Stimulated activated CD4-positive, alpha-beta T cell treated with anti-CD3 and anti-CD28 coated beads, Interleukin-1b, Interleukin-23, amount 100 ng/mL, for 1 hour (primary cell): ENCODE data around the gene ADGRL3.

Experiments used
- DNase-seq, 2 donors: peaks; one replicate each; pipeline ENCODE4 v3.0.0-alpha.2; 2020; ENCODE audit warnings: low read depth in 2 of 2

ADGRL3 gene

DNA sequence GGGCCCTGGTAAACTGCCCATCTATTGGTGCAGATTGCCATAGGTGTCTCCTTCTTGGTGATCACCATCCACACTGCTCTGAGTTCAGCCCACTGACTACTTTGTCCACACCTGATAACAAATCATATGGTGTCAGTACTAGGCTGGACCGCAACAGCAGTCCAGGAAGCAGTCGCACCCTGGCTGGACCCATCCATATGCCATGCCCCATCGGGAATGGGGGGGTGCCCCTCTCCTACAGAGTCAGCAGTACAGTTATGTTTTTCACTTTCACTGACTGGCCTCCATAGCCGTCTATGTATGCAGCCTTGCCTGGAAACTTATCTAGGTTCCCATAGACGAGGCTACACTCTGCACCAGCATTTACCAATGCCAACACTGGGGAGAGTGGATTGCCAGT is 226.1 kb downstream of the ADGRL3 start:
- no peak for DNase-seq

DNA sequence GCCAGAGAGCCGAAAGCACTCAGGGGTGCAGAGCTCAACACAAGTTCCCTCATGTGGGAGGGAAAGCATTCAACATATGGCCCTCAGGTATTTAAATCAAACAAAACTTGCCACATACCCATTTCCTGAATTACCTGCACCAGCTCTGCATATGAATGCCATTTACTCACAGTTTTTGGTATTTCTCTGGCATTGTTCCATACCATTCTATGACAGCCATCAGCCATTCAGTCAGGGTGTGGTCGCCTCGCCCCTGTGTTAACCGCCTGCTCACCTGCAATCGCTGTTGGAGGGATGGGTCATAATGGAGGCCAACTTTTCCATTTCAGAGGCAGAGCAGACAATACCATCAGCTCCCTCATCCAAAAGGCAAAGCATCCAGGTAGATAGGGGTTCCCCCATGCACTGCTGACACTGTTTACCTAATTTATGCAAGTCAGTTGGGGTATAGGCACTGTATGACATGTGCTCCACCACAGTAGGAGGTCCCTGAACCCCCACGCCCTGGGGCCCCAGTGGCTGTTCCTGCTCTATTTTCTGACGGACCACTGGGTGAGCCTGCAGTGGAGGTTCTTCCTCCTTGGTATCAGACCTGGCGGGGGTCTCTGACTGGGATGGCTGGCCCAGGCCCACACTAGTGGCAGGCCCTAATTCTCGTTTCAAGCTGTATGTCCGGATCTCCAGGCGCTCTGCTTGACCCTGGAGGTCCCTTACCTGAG is 227.1 kb downstream of the ADGRL3 start:
- no peak for DNase-seq

DNA sequence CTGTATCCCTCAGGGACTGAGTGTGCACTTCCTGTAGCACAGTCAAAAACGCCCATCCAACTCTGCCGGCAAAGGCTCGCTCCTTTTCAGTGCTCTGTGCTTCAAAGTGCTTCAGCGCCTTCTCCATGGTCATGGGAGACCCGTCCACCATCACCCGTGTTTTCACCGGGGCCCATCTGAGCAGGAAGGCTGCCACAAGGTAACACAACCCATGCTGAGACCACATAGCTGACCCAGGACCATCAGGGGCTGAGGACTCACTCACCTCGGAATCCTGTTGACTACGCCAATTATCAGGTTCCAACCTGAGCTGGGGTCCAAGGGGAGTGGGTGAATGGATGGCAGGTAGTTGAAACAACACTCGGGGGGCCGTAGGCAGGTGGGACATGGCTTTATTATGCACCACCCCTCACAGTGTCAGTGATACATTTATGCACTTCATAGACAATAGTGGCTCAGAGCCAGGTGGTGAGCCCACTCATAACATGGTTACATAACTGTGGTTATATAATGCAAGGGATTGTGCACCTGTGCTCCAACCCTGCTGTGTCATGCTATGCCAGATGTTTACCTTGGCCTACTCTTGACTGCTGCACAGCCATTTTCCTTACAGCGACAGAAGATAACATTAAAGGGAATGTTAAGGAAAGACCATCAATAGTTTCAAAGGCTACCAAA is 227.8 kb downstream of the ADGRL3 start:
- DNase-seq: no peak

DNA sequence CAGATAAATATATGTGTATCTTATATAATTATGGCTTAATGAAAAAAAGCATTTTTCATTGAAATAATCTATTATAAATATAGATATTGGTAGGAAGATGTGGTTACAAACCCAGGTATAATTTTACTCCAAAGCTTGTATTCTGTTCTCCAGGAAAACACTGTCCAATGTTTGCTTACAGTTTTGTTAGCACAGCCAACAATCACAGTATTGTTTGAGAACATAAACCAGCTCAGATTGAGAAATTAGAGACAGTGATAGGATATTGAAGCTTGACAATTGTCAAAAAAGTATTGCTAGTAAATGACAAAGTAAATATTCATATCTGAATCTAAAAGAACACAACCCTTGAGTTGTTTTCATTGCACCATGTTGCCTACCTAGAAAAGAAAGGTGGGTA is 228.8 kb downstream of the ADGRL3 start:
- no peak for DNase-seq

DNA sequence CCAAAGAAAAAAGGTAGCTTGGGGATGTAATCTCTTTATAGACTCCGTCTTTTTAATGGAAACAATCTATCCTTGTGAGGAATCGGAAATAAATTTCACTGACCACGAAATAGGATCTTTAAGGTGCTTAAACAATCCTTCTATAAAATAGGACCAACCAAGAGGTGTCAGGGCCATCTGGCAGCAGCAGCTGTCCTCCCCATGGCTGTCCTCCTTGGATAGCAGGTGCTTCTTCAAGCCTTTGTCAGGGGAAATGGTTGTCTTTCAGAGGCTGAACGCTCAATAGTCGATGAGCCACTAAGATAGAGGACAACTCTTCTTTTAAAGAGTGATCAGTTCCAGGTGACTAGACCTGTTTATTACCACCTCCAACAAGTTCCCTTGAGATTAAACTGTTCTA is 231.0 kb downstream of the ADGRL3 start:
- no peak for DNase-seq

DNA sequence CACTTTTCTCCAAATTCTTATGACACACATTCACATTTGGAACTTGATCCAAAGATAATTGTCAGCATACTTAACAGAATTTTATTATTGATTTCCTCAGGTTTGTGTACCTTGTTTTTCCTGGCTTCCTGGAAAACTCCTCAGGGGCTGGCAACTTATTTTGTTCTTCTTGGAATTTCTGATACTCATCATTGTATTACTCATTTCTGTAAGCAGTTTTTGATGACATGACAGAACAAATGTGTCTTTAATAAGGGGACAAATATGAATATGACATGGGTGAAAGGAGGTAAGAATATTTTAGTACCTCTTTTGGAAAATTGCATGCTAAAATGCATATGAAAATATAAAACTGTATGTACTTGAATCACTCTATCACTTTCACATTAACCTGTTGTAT is 237.8 kb downstream of the ADGRL3 start:
- DNase-seq: no peak

DNA sequence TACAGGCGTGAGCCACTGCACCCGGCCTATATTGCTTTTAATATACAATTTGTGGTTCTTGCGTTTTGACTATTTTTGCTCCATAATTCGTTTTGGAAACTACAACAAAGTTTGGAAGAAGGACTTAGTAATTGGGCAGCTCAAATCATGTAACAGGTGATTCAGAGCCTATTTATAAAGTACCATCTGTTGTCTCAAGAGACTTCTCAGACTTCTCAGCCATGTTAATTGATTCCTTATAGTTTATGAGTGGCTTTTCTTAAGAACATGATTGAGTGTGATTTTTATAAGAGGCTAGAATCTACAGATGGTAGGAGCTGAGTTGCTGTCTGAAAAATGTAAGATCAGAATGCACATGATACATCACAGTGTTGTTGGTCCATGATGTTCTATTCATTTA is 240.2 kb downstream of the ADGRL3 start:
- DNase-seq: no peak

DNA sequence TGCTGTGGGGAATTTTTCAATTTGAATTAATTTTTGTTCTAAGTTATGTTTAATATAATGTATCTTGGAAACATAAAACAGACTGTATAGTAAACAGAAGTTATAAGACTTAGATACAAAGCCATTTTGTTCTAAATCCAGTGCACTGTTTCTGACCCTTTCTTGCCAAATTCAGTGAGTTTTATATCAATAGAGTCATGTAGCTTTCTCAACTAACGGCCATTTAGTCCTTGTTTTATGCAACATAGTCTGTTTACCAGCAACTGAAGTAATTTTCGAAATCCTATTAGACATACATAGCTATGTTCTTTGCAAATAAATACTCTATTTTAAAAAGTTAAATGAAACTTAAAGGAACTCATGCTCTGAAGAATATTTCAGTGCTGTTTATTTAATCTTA is 242.8 kb downstream of the ADGRL3 start:
- DNase-seq: no peak

DNA sequence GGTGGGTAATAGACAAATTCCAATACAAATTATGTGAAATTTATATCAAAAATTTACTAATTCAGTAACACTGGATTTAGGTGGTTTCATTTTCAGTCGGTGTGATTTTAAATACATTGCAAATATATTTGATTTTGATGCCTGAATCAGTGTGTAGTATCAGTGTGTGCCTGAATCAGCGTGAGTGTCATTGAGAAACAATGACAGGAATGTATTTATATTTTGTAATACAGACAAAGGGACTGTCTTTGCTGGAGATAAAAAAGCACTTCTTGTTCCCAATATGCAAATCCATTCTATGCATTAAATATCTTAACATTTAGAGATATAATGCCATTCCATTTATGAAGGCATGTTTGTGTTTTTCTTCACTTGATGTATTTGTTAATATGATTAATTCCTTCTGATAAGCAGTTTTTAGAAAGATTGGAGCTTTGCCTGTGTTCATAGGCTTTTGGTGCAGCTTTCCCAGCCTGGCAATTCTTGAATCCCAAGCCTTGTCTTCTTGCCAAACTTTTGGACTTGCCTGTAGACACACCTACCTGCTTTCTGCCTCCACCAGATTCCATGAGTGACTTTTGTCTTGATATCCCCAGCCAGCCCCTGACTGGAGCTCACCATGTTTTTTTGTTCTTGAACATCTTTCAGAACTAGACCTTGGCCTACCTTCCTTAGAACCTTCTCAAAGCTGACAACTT is 243.8 kb downstream of the ADGRL3 start:
- no peak for DNase-seq

DNA sequence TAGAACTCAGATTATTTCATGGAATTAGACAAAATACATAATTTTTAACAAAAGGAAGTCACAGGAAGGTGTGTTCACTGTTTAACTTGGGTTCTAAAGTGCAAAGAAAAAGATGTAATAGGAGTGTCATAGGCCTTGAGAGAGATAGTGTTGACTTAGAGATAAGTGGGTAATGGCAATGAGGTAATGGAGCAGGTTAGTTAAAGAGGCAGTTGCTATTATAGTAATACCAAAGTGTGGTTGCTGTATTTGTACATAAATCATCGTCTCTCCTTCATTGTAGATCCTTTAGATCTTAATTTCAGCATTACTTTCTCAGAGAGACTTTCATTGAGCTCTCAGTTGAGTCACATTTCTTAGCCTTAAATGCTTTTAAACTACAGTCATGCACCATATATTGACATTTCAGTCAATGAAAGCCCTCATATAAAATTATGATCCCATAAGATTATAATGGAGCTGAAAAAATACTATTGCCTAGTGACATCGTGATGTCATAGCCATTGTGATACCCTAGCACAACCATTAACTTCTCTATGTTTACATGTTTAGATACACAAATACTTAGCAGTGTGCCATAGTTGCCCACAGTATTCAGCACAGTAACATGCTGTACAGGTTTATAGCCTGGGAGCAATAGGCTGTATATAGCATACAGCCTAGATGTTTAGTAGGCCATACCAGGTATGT is 245.4 kb downstream of the ADGRL3 start:
- no peak for DNase-seq

DNA sequence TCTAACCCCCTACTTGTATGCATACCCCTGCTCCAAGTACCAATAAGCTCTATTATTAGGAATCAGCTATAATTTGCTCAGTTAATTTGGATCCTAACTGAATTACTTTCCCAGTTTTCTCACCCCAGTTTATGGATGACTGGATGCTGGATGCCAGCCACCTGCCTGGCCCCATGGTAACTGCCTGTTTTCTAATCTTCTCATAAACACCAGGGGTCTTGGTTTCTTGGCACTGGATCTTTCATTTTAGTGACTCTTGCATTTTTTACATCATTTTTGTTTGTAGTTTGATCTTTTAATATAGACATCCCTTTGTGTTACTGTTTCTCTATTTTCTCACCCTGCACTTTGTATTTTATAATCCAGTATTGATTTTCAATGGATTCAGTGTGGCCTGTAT is 246.8 kb downstream of the ADGRL3 start:
- DNase-seq: no peak

DNA sequence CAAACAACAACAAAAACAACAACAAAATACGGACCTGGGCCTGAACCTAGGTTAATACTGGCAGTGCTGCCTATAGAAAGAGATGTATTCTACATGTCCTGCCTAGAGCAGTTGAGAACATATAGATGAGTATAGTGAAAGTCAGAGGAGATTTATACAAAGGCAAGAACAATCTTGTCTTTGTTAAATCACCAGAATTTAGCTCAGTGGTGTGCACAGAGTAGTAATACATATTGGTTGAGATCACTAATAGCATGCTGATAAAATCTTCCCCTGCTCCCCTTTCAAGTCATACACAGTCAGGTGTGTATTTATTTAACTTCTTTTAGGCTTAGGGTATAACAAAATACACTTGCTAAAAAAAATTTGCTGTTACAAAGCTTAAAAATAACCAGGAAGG is 247.8 kb downstream of the ADGRL3 start:
- DNase-seq: no peak

DNA sequence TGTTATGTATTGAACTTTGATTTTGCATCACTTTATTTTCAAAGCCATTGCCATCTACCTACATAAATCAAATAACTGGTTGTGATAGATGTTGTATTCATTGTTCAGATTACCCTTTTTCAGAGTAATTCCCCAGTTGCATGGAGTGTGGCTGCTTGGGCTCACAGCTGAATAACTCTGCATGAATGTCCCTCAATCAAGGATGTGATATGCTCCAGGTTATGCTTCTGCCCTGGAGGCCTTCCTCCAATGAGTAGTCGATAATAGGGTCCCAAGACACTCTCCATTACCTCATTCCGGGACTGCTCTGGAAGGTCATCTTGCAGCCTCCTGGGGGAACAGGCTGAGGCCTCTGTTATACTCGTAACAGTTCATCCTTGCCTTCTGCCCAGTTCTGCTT is 251.8 kb downstream of the ADGRL3 start:
- no peak for DNase-seq

DNA sequence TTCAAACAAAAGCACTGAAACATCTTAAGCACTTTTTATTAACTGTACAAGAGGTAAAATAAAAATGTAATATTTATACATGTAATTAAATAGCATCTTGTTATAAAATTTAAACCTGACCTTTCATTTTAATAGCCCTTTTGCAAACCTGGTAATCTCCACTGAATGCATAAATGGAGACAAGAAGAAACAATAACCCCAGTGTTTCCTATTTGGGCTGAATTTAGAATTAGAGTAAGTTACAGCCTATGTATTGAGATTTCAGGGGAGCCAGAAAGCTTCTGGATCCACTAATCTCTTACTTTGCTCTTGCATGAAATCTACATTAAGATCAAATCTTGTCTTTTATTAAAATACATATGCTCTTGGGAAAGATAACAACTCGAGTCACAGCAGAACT is 261.8 kb downstream of the ADGRL3 start:
- no peak for DNase-seq

DNA sequence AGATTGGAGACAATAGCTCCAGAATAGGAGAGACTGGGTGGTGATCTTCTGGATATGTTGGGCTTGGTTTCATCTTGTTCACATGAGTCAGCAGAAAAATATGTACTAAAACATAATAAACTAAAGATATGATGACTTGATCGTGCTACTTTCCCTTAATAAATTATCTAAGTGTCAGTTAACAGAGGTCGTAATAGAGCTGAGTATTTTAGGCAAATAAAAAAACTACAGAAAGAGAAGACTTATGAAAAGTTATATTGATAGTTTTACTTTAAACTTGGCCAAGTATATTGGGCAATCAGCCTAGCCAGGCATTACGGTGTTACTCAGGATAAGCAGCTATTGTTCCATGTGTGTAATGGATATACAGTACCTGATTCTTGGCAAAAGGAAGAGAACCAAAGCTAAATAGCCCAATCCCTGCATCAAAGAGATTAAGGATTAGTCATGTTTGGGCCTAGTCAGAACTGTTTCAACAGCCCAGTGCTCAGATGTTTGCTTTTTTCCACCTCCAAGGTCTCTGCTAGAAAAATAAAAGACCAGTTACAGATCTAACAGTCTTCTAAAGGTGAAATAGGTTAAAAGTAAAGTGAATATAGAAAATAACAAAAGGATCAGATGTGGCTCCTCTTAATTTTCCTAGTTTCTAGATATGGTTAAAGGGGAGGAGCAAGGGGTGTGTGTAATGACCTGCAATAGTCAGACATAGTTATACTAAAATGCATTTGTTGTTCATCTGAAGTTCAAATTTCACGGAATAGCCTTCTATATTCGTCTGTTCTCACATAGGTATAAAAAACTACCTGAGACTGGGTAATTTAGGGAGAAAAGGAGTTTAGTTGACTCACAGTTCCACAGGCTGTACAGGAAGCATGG is 262.6 kb downstream of the ADGRL3 start:
- no peak for DNase-seq

DNA sequence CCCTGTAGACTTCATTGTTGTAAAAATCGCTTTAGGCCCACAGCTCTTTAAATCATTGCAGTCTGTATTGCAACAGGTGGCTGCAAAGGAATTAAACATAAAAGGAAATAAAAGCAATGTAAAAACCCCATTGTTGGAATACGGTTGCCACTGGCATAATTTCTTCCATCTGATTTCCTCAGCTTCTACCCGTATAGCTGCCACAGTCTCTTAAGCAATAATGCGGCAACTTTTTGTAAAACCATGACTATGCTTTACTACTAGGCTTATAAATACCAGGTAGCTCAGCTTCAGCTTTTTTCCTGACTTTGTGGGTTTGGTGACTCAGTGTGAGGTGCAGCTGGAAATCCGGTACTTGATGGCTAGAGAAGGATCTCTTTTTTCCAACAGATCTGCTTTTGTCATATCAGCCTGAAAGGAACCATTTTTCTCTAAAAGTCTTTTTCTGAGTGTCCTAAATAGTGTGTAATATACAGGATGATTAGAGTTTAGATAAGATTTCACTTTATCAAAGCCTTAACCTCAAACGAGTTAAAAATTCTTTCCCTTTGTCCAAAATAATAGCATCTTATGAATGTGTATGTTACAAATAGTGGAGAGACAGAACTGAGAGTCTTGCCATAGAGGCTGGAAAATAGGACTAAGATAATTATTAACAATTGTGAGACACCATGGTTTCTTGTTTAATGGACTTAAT is 268.0 kb downstream of the ADGRL3 start:
- DNase-seq: no peak

DNA sequence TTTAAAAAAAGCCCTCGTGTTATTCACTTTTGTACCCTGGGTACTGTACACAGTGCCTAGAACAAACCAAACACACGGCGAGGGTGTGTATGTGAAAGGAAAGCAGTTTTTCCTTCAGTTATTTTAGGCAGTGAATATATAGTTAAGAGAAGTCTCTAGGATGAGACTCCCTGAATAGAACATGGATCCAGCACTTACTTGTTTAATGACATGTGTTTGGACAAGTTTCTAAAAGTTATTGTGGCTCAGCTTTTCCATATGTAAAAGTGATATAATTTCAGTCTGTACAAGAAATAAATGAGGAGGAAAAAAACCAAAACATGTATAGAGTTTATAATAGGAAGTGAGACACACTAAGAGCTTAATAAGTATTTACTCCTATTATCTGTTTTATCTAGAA is 273.2 kb downstream of the ADGRL3 start:
- DNase-seq: no peak

DNA sequence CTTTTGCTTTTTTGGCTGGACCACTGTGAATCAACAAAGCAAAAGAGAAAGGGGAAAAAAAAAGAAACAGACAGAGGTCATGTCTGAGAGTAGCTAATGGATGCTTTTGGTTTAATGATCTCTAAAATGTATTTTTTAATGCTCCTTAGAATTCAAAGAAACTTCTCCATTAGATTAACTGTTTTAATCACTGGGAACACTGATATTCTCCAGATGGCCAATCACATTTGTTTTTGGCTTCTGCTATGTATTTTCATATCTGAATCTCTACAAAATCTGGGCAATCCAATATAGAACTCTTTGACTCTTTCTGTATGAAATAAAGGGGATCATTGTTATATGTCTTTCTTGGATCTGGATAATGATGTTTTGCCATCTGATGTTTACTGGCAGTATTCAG is 278.2 kb downstream of the ADGRL3 start:
- DNase-seq: no peak

DNA sequence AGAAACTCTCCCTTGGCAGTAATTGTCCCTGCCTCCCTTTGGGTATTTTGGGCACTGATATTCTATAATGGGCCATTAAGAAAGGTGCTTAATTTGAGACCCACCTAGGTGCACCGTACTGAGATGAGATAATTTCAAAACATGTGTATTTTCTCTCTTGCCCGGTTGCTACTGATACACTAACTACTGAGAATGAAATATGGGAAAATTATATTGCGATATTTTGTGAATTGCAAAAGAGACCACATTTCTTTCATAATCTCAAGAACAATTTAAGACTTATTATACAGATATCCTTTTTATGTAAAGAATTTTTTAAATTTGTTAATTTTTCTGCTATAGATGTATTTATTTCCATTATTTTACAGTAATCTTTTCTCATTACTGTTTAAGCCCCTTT is 284.9 kb downstream of the ADGRL3 start:
- DNase-seq: no peak

DNA sequence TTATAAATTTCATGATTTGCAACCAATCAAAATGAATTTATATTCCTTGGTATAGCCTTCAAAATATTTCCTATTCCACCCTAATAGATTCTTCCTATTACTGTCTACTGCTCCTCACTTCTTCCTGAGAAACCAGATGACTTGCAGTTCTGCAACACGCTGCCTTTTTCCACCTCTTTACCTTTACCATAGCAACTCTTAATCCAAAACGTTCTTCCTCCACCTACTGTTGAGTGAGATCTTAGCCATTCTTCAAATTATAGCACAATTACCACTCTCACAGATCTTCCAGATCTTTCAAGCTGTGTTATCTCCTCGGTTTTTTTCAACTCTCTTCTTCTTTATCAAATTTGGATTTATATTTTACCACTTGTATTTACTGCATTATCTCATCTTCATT is 289.8 kb downstream of the ADGRL3 start:
- DNase-seq: no peak

DNA sequence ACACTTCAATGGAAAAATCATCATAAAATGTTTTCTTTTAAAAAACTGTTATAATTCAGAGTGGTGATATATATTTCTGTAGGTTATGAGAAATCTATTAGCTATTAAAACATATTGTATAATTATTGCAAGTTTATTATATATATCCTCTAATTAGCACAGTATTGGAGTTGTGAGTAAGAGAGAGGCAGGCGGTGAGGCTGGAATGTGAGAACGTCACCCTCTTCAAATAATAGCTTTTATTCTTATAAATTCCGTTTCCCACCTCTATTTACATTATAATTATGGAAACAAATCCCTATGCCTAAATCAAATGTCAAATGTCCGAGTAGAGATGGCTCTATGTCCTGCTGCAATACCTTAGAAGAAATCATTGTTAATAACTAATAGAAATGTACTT is 292.9 kb downstream of the ADGRL3 start:
- no peak for DNase-seq
